ENCODE measurements around the gene RAB40AL.

- TF ChIP-seq, protein P1, sequence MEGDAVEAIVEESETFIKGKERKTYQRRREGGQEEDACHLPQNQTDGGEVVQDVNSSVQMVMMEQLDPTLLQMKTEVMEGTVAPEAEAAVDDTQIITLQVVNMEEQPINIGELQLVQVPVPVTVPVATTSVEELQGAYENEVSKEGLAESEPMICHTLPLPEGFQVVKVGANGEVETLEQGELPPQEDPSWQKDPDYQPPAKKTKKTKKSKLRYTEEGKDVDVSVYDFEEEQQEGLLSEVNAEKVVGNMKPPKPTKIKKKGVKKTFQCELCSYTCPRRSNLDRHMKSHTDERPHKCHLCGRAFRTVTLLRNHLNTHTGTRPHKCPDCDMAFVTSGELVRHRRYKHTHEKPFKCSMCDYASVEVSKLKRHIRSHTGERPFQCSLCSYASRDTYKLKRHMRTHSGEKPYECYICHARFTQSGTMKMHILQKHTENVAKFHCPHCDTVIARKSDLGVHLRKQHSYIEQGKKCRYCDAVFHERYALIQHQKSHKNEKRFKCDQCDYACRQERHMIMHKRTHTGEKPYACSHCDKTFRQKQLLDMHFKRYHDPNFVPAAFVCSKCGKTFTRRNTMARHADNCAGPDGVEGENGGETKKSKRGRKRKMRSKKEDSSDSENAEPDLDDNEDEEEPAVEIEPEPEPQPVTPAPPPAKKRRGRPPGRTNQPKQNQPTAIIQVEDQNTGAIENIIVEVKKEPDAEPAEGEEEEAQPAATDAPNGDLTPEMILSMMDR (IDR thresholded peaks at IDR 0.05): no peak
- TF ChIP-seq POLR2A (IDR thresholded peaks at IDR 0.05): no peak
Observed at GRCh38 chrX:102966701-102967100, 29.6 kb downstream of the RAB40AL start.

Data from ovary (tissue), 3 donors.